B cell (primary cell): ENCODE measurements around the gene CCDC57. TPM values are rescaled to one million over a fixed set of nuclear protein-coding genes. Genes with fewer than 3 reads are reported as not detected.

Source experiments
- ATAC-seq: fragments of 200-7000 bp; cut with Tn5 transposase; one replicate; pipeline ENCODE4 v1.10.0; 2021; ENCODE audit warnings: low read depth, mild to moderate bottlenecking, moderate number of reproducible peaks, moderate library complexity
- CTCF ChIA-PET: fragments of 350-600 bp; sonication (Branson Sonifier 250); formaldehyde crosslinking; loops from one replicate; lab custom pipeline; 2021; ENCODE audit warnings: antibody characterized with exemption, inconsistent platforms; lab: Charles Lee
- POLR2A ChIA-PET: fragments of 350-600 bp; sonication (Branson Sonifier 250); formaldehyde crosslinking; loops from one replicate; lab custom pipeline; 2021; ENCODE audit warnings: antibody characterized with exemption; lab: Charles Lee
- DNase-seq: peaks from one replicate; pipeline ENCODE4 v3.0.0; 2013
- H2AFZ ChIP-seq: 2 replicates; pipeline ENCODE4 v1.6.1; 2012; ENCODE audit warnings: mild to moderate bottlenecking, low read depth, low read length; ENCODE audit not compliant: insufficient read depth, poor library complexity, severe bottlenecking
- H3K27ac ChIP-seq, 2 donors: 1 replicate in 1 of 2; 2 replicates in 1 of 2; pipeline ENCODE4 v1.5.1; 2012 to 2013; ENCODE audit warnings: low read length in 2 of 2, mild to moderate bottlenecking in 2 of 2, moderate library complexity in 1 of 2
- H3K27me3 ChIP-seq, 4 experiments: fragments of 200-600 bp in 1 of 4; sonication (generic) in 1 of 4; replicated peaks in 1 of 4; 1 replicate in 2 of 4; 2 replicates in 2 of 4; pipeline versions ENCODE4 v1.6.1 to v1.7.0; 2013 to 2016; ENCODE audit warnings: low read length in 3 of 4, mild to moderate bottlenecking in 2 of 4, mixed read lengths in 1 of 4, moderate library complexity in 1 of 4; ENCODE audit not compliant: insufficient read depth in 4 of 4, control insufficient read depth in 3 of 4; ENCODE audit errors: control extremely low read depth in 1 of 4
- H3K36me3 ChIP-seq, 2 experiments: replicated peaks in 1 of 2; 1 replicate in 1 of 2; 2 replicates in 1 of 2; pipeline versions ENCODE4 v1.6.1 to v1.7.1; 2013; ENCODE audit warnings: low read length in 1 of 2; ENCODE audit not compliant: insufficient read depth in 2 of 2, control insufficient read depth in 1 of 2; ENCODE audit errors: control extremely low read depth in 1 of 2, extremely low read depth in 1 of 2
- H3K4me1 ChIP-seq, 2 donors: fragments of 200-600 bp in 1 of 2; sonication (generic) in 1 of 2; 1 replicate in 1 of 2; 2 replicates in 1 of 2; pipeline versions ENCODE4 v1.5.1 to v1.6.1; 2013 to 2017; ENCODE audit warnings: low read length in 2 of 2; ENCODE audit not compliant: control insufficient read depth in 2 of 2, insufficient read depth in 2 of 2
- H3K4me2 ChIP-seq: replicated peaks from 2 replicates; pipeline ENCODE3; 2012; ENCODE audit warnings: mild to moderate bottlenecking, low read depth, low read length; ENCODE audit not compliant: poor library complexity, severe bottlenecking
- H3K4me3 ChIP-seq, 5 experiments: fragments of 200-600 bp in 1 of 5; sonication (generic) in 1 of 5; 1 replicate in 3 of 5; 2 replicates in 2 of 5; pipeline versions ENCODE4 v1.5.1 to v1.7.0; 2011 to 2016; ENCODE audit warnings: low read length in 4 of 5, mild to moderate bottlenecking in 4 of 5, low read depth in 2 of 5, control low read depth in 1 of 5, moderate library complexity in 1 of 5; ENCODE audit not compliant: insufficient read depth in 1 of 5; ENCODE audit errors: control extremely low read depth in 1 of 5, extremely low read depth in 1 of 5
- H3K79me2 ChIP-seq: fragments of 200-600 bp; sonication (generic); one replicate; pipeline ENCODE4 v1.6.0; 2016; ENCODE audit warnings: low read length; ENCODE audit not compliant: control insufficient read depth, insufficient read depth
- H3K9ac ChIP-seq: fragments of 200-600 bp; sonication (generic); 2 replicates; pipeline ENCODE4 v1.6.1; 2017; ENCODE audit warnings: mild to moderate bottlenecking, low read length, moderate library complexity
- H3K9me3 ChIP-seq, 3 donors: one replicate each; pipeline versions ENCODE4 v1.6.1 to v1.7.1; 2013; ENCODE audit warnings: low read length in 2 of 3; ENCODE audit not compliant: control insufficient read depth in 2 of 3, insufficient read depth in 1 of 3; ENCODE audit errors: control extremely low read depth in 1 of 3
- H4K20me1 ChIP-seq: 2 replicates; pipeline ENCODE4 v1.6.0; 2012; ENCODE audit warnings: mild to moderate bottlenecking, low read length; ENCODE audit not compliant: insufficient read depth, control insufficient read depth, poor library complexity, severe bottlenecking
- H3K27ac Mint-ChIP-seq: one replicate; pipeline ENCODE4 v1.8.0; 2021; ENCODE audit warnings: mixed read lengths
- H3K27me3 Mint-ChIP-seq: one replicate; pipeline ENCODE4 v1.8.0; 2021; ENCODE audit warnings: mixed read lengths
- H3K4me1 Mint-ChIP-seq: one replicate; pipeline ENCODE4 v1.8.0; 2021; ENCODE audit warnings: mixed read lengths
- H3K4me3 Mint-ChIP-seq: one replicate; pipeline ENCODE4 v1.8.0; 2021; ENCODE audit warnings: mixed read lengths
- H3K9me3 Mint-ChIP-seq: one replicate; pipeline ENCODE4 v1.8.0; 2022; ENCODE audit warnings: mixed read lengths; ENCODE audit not compliant: insufficient read depth
- EZH2 ChIP-seq: IDR thresholded peaks from 2 replicates; pipeline ENCODE4 v1.6.1; 2012; ENCODE audit warnings: borderline replicate concordance, low read depth, mild to moderate bottlenecking, moderate library complexity, low read length; ENCODE audit not compliant: insufficient read depth, poor library complexity, severe bottlenecking
- WGBS: methylation state at CpG from one replicate; pipeline ENCODE4 v1.1.5; 2013; ENCODE audit warnings: missing lambda C conversion rate; ENCODE audit not compliant: insufficient coverage; 5-methylcytosine and 5-hydroxymethylcytosine counted together
- intact Hi-C: fragments of 100-400 bp; cut with micrococcal nuclease; formaldehyde crosslinking; loops from one replicate; pipeline ENCODE4 v1.10.0; 2022
- polyA plus RNA-seq: library from polyadenylated mRNA; depleted of rRNA; stranded (reverse); fragments of >200 nt; gene quantifications from 2 replicates; pipeline ENCODE4 v1.2.3, GENCODE V29; 2012
- total RNA-seq, 2 donors: library from RNA; stranded (reverse); fragments of 120-200 nt in 1 of 2; gene quantifications; 1 replicate in 1 of 2; 2 replicates in 1 of 2; pipeline versions ENCODE4 v1.2.3 to v1.2.4, GENCODE V29; 2013 to 2022
- TF ChIP-seq, protein P1 (sequence below): fragments of 200-600 bp; IDR thresholded peaks from one replicate; pipeline ENCODE4 v1.8.0; 2022; ENCODE audit warnings: antibody characterized with exemption, mild to moderate bottlenecking

CCDC57 gene
- total and polyA plus RNA-seq, 2 donors (not counting 1 experiment from before 2014, with no cell fraction given) = 49.7 to 67.2 TPM

DNA sequence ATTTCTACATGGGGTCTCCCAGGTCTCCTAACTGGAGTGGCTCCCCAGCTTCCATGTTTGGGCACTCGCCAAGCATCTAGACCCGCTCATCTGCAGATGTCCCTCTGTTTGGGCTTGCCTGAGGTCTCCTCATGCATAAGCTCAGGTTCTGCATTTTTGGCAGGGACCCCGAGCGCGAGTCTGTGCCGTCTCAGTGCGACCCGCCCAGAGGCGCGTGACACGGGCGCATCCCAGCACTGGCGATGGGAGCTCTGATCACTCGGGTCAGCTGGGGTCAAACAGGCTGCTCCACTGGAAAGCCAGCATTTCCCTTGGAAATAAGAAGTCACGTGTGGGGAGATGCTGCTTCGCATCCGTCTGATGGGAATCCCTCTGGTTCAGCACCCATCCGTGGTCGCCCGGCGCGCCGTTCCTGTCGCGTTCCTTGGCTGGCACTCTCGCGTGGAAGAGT lies 57.7 kb downstream of the CCDC57 start:
- no peaks in the 10 kb centered on the region for H3K9me3 ChIP-seq
- TF ChIP-seq EZH2 = no peak
- TF ChIP-seq, protein P1, sequence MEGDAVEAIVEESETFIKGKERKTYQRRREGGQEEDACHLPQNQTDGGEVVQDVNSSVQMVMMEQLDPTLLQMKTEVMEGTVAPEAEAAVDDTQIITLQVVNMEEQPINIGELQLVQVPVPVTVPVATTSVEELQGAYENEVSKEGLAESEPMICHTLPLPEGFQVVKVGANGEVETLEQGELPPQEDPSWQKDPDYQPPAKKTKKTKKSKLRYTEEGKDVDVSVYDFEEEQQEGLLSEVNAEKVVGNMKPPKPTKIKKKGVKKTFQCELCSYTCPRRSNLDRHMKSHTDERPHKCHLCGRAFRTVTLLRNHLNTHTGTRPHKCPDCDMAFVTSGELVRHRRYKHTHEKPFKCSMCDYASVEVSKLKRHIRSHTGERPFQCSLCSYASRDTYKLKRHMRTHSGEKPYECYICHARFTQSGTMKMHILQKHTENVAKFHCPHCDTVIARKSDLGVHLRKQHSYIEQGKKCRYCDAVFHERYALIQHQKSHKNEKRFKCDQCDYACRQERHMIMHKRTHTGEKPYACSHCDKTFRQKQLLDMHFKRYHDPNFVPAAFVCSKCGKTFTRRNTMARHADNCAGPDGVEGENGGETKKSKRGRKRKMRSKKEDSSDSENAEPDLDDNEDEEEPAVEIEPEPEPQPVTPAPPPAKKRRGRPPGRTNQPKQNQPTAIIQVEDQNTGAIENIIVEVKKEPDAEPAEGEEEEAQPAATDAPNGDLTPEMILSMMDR = no peak
- H3K4me2 ChIP-seq = no peak overlapping the region
- DNase-seq (no peak), ATAC-seq (no peak)
- H3K4me1 Mint-ChIP-seq = no peaks in the 10 kb centered on the region
- H4K20me1 ChIP-seq = peaks cover 4% of the 10 kb centered on the region
- 94% methylated on average over 27 of the region's 27 CpGs for WGBS
- H3K79me2 ChIP-seq = no peaks in the 10 kb centered on the region
- no peak overlapping the region for H3K9ac ChIP-seq
- CTCF ChIA-PET = interaction anchor here (0.6 to 5.5 kb wide), 8 partner anchors 11 to 493 kb away, joined by 3 to 41 read pairs (median 4); partner anchors contain the start of genes DCXR, NOTUM and RAC3
- intact Hi-C loops = loop anchor here (2.0 kb wide), 1 partner anchor 48 kb away; no protein-coding TSS in a partner anchor
- no peak overlapping the region for H3K27ac ChIP-seq
- H3K27ac Mint-ChIP-seq = no peak overlapping the region
- H2AFZ ChIP-seq = no peak overlapping the region
- no peaks in the 10 kb centered on the region for H3K36me3 ChIP-seq
- no peaks in the 10 kb centered on the region for H3K27me3 Mint-ChIP-seq
- no peak overlapping the region for H3K4me3 ChIP-seq
- no peaks in the 10 kb centered on the region for H3K27me3 ChIP-seq
- POLR2A ChIA-PET = no interaction called here
- H3K4me3 Mint-ChIP-seq = no peak overlapping the region
- no peaks in the 10 kb centered on the region for H3K9me3 Mint-ChIP-seq
- H3K4me1 ChIP-seq = peaks cover 0 to 2% of the 10 kb centered on the region in 2 donors

- no peak overlapping the region for H3K27ac ChIP-seq
- Mint-ChIP-seq H3K9me3 (no peaks in the 10 kb centered on the region), H3K4me3 (no peak overlapping the region), H3K4me1 (no peaks in the 10 kb centered on the region), H3K27ac (no peak overlapping the region), H3K27me3 (no peaks in the 10 kb centered on the region)
- H3K79me2 ChIP-seq = no peaks in the 10 kb centered on the region
- 67% methylated on average over 10 of the region's 16 CpGs for WGBS
- peaks cover 0 to 2% of the 10 kb centered on the region in 2 donors for H3K4me1 ChIP-seq
- ChIA-PET POLR2A (no interaction called here), CTCF (interaction anchor here (1.0 to 5.5 kb wide), 9 partner anchors 9 to 199 kb away, joined by 3 to 41 read pairs (median 4); partner anchors contain the start of genes NOTUM and RAC3)
- DNase-seq (peak; percentile 84), ATAC-seq (peak; percentile 99)
- TF ChIP-seq, protein P1 = peak; percentile 94
- no peak for TF ChIP-seq EZH2
- H3K4me2 ChIP-seq = no peak overlapping the region
- no peak overlapping the region for H3K9ac ChIP-seq
- no peak overlapping the region for H2AFZ ChIP-seq
- intact Hi-C loops = loop anchor here (2.0 kb wide), 1 partner anchor 47 kb away; no protein-coding TSS in a partner anchor
- no peaks in the 10 kb centered on the region for H3K36me3 ChIP-seq
- H3K4me3 ChIP-seq = no peak overlapping the region
- H4K20me1 ChIP-seq = peaks cover 4% of the 10 kb centered on the region
- no peaks in the 10 kb centered on the region for H3K27me3 ChIP-seq
- no peaks in the 10 kb centered on the region for H3K9me3 ChIP-seq
Observed at GRCh38 chr17:82153745-82154375, 58.8 kb downstream of the CCDC57 start.
